ENCODE measurements around the gene RHOU. TPM values are rescaled to one million over a fixed set of nuclear protein-coding genes. Genes with fewer than 3 reads are reported as not detected.
"Not testable (repeated sequence)": the region's sequence is repeated elsewhere in the genome, so short reads cannot be mapped to it uniquely, and the experiment has no call there.

Gene RHOU
- 38.7 TPM for total RNA-seq

GRCh38 chr1:228734881-228735801 is at the start of gene RHOU:
Gene RHOU (plus strand): TSS chr1:228735479. CDS start chr1:228735743, 264 bp downstream.
- DNase-seq (ENCODE audit: low spot score): peak; percentile 84

GRCh38 chr1:228687587-228687986 is 47.7 kb upstream of the RHOU start:
- no peak for DNase-seq (ENCODE audit: low spot score)

DNA sequence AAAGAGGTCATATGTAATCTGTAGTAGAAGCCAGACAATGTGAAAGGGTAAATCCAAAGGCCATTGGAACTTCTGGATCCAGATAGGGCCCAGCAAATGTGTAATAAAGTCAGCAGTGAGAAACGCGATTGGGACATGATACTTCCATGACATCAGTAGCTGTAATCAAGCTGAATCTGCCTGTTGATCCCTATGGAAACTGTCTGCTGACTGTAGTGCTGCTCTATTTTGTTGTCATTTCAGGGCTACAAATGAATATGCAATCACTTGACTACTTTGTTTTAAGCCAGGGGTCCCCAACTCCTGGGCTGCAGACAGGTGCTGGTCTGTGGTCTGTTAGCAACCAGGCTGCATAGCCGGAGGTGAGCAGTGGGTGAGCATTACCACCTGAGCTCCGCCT is 46.0 kb upstream of the RHOU start:
- DNase-seq (ENCODE audit: low spot score): no peak

DNA sequence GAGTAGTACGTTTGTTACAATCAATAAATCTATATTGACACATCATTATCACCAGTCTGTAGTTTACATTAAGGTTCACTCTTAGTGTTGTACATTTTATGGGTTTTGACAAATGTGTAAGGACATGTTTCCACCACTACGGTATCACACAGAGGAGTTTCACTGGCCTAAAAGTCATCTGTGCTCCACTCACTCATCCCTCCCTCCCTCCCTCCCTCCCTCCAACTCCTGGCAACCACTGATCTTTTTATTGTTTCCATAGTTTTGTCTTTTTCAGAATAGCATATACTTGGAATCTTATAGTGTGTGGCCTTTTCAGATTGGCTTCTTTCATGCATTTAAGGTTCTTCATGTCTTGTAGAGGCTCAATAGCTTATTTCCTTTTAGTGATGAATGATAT is 44.1 kb upstream of the RHOU start:
- no peak for DNase-seq (ENCODE audit: low spot score)

- DNase-seq (ENCODE audit: low spot score): no peak
These were observed 43.4 kb upstream of the RHOU start for GRCh38 chr1:228691926-228692325.

- not testable (repeated sequence) for DNase-seq (ENCODE audit: low spot score)
These were observed 40.8 kb upstream of the RHOU start for GRCh38 chr1:228694447-228694846.

DNA sequence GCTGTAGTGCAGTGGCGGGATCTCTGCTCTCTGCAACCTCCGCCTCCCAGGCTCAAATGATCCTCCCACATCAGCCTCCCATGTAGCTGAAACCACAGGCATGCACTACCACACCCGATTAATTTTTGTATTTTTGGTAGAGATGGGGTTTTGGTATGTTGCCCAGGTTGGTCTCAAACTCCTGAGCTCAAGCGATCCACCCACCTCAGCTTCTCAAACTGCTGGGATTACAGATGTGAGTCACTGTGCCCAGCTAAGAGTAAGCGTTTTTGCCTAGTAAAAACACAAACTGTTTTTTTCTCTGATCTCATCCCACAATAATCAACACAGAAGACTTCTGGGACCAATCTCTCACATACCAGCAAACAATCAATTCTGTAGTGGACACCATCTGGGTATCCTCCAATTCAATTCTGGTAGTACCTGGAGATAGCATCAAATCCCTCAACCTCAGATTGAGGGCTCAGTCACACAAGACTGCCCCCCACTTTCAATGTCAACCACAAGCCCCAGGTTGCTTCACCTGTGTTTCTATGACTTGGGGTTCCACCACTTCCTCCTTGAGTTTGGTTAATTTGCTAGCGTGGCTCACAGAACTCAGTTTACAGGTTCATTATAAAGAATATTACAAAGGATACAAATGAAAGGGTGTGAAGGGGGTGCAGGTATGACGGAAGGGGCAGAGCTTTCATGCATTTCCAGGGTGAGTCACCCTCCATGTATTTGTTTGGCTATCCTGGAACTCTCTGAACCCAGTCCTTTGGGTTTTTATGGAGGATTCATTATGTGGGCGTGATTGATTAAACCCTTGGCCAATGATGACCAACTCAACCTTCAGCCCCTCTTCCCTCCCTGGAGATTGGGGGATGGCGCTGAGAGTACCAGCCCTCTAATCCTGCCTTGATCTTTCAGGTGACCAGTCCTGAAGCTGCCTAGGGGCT is 40.0 kb upstream of the RHOU start:
- no peak for DNase-seq (ENCODE audit: low spot score)

DNA sequence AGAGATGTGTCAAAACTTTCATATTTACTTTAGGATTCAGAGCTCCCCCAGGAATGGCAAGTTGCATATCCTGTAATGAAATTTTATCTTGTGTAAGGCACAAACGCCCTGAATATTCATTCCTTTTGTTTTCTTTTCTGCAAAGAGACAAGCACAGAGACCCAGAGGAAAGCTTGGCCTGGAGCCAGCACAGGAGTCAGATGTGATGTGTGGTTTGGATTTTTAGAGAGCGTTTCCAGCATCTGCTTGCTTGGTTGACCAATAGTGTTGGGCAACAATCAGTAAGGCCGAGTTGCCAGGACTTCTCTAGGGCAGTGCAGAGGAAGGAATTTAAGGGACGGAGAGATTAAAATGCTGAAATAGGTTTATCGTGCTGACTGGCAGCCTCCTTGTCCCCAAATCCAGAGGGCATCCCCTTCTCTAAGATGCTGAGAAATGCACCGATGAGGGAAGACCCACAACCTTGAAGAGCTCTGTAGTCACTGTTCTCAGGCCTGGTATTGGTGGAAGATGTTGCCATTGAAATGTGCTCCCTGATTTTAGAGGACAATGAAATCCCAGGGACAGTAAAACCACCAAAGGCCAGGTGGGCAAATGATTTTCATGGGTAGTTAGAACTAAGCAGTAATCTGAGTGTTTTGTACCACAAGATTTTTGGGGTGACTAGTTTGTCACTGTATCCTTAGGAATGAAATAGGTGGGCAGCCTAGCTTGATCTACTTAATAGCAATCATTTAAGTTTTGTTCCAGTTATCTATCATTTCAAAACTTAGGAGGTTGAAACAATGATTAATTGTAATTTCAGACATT is 37.9 kb upstream of the RHOU start:
- peak; percentile 76 for DNase-seq (ENCODE audit: low spot score)

DNA sequence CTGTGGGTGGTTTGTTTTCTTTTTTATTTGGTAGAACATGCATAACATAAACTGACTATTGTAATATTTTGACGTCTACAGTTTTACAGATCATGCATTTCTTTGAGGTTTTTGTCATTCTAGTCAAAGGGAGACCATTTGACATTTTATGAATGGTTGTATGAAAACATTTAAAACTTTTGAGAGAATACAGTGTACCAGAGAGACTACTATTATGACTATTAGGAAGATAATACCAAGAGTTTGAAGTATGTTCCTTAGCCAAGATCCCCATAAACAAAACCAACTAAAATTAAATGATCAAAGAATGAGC is 37.3 kb upstream of the RHOU start:
- DNase-seq (ENCODE audit: low spot score): no peak

GRCh38 chr1:228702433-228702832 is 32.8 kb upstream of the RHOU start:
- no peak for DNase-seq (ENCODE audit: low spot score)

- no peak for DNase-seq (ENCODE audit: low spot score)
These were observed 29.0 kb upstream of the RHOU start for GRCh38 chr1:228706305-228706704.

DNA sequence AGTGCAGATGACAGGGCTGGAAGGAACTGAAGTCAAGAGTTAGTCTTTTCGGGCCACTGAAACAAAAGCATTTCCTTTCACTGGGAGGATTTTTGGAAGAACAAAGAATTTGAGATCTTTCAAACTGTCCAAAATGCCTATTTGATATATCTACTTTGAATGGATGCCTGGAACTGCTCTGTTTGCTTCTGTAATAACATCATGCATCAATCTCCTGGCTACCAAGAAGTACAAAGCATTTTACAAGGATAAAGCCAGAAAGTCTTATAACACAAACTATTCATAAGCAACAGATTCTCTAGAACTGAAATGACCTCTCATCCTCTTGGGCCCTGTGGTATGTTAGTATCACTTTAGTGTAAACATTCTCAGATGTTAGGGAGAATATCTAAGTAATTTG is 18.2 kb upstream of the RHOU start:
- no peak for DNase-seq (ENCODE audit: low spot score)

- DNase-seq (ENCODE audit: low spot score): peak; percentile 80
These were observed 13.9 kb upstream of the RHOU start for GRCh38 chr1:228721407-228721806.

GRCh38 chr1:228723287-228723686 is 12.0 kb upstream of the RHOU start:
- DNase-seq (ENCODE audit: low spot score): no peak

GRCh38 chr1:228723921-228724320 is 11.4 kb upstream of the RHOU start:
- no peak for DNase-seq (ENCODE audit: low spot score)

GRCh38 chr1:228725178-228725577 is 10.1 kb upstream of the RHOU start:
- no peak for DNase-seq (ENCODE audit: low spot score)

- no peak for DNase-seq (ENCODE audit: low spot score)
These were observed 7.6 kb upstream of the RHOU start for GRCh38 chr1:228727681-228728171.

DNA sequence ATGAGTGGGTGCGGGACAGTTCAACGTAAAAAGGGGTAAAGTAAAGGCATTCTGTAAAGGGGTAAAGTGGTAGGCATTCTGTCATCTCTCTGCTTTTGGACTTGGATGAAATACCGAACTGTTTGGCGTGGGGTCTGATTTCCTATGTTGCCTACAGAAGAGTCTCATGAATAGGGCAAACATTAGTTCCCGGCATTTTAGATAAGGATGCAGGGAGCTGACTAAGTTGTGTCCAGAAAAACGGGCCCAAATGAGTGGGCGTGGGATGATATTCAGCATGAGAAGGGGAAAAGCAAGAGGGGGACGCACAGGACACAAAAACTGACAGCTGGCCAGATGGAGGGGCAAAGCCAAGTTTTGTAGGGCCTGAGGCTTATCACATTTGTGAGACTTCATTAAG is 2.9 kb upstream of the RHOU start:
- DNase-seq (ENCODE audit: low spot score): no peak

DNA sequence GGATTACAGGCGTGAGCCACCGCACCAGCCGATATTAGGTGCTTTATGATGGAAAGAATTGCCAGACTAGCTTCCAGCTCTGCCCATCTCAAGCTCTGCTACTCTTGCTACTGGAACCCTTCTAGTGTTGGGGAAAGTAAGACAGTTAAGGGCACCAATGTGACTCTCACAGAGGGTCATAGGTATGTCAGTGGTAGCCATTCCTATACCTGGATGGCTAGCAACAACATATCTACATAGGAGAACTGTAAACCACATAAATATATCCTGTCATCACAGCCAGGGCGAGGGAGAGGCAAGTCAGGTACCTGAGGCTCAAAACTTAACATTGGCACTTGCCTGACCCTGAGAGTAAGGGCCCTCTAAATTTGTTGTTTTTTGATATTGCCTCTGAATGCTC is 1.7 kb upstream of the RHOU start:
- DNase-seq (ENCODE audit: low spot score): no peak

DNA sequence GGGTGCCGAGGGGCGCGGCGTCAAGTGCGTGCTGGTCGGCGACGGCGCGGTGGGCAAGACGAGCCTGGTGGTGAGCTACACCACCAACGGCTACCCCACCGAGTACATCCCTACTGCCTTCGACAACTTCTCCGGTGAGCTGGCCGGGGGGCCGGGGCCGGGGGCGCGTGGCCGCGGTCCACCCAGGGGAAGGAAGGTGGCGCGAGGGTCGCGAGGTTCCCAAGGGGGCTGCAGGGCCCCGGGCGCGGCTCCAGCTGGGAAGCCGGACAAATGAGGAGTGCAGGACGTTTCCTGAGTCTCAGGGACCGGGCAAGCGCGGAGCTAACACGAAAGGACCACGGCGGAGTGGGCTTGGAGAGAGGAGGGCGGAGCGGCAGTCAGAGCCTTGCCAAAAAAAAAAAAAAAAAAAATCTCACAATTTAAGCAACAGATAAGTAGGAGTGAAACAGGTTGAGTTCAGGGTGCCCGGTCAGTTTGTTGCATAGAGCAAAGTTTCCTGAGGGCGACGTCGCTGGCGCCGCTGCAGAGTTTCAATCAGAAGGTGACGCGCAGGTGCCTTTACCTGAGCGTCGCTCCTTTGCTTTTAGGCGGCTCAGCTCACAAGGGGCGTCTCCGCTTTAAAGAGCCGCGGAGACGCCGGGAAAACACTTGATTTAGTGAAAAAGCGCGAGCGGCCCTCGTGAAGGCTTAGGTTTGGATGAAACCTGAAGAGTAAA is 750 bp downstream of the RHOU start:
- DNase-seq (ENCODE audit: low spot score): peak; percentile 61

GRCh38 chr1:228736844-228737445 is 1.7 kb downstream of the RHOU start:
- no peak for DNase-seq (ENCODE audit: low spot score)

Measured in ureter (tissue), 1 donor.